GM23338 (cell line): ENCODE measurements around the gene SLC2A5.

Experiments
- CREB1 ChIP-seq: fragments of 250-450 bp; sonication (Bioruptor Pico); IDR thresholded peaks from 2 replicates; pipeline ENCODE4 v1.5.0; 2020; ENCODE audit warnings: low read depth, mild to moderate bottlenecking, moderate library complexity
- CTCF ChIP-seq, 2 experiments: fragments of 200-600 bp in 1 of 2; sonication (generic) in 1 of 2; conservative IDR thresholded peaks; 2 replicates each; pipeline versions ENCODE4 v1.5.1 to v1.6.1; 2016 to 2017; ENCODE audit warnings: antibody characterized with exemption in 2 of 2, low read depth in 2 of 2, mild to moderate bottlenecking in 2 of 2, moderate library complexity in 1 of 2
- ETS1 ChIP-seq: IDR thresholded peaks from 2 replicates; pipeline ENCODE4 v1.6.1; 2016; ENCODE audit warnings: antibody characterized with exemption
- EZH2 ChIP-seq: fragments of 200-600 bp; sonication (generic); IDR thresholded peaks from one replicate; pipeline ENCODE4 v1.8.0; 2017; ENCODE audit warnings: antibody characterized with exemption, mild to moderate bottlenecking, low read depth; ENCODE audit not compliant: unreplicated experiment
- EZH2phosphoT487 ChIP-seq: fragments of 200-600 bp; sonication (generic); IDR thresholded peaks from one replicate; pipeline ENCODE4 v1.8.1; 2018; ENCODE audit warnings: antibody characterized with exemption; ENCODE audit not compliant: unreplicated experiment
- JUNB ChIP-seq: IDR thresholded peaks from one replicate; pipeline ENCODE4 v1.6.1; 2016; ENCODE audit warnings: antibody characterized with exemption; ENCODE audit not compliant: unreplicated experiment
- NANOG ChIP-seq: IDR thresholded peaks from 2 replicates; pipeline ENCODE4 v1.6.1; 2016; ENCODE audit warnings: antibody characterized with exemption, borderline replicate concordance
- POLR2AphosphoS5 ChIP-seq: IDR thresholded peaks from 2 replicates; pipeline ENCODE4 v1.6.1; 2016; ENCODE audit warnings: antibody characterized with exemption, low read depth
- REST ChIP-seq: IDR thresholded peaks from one replicate; pipeline ENCODE4 v1.6.1; 2018; ENCODE audit warnings: antibody characterized with exemption; ENCODE audit not compliant: unreplicated experiment
- STAT1 ChIP-seq: IDR thresholded peaks from one replicate; pipeline ENCODE4 v1.6.1; 2016; ENCODE audit warnings: antibody characterized with exemption; ENCODE audit not compliant: unreplicated experiment
- ZNF114 ChIP-seq: fragments of 250-450 bp; sonication (Bioruptor Pico); IDR thresholded peaks from 2 replicates; pipeline ENCODE4 v1.5.0; 2020; ENCODE audit warnings: mild to moderate bottlenecking, moderate library complexity
- ZNF331 ChIP-seq: fragments of 250-450 bp; sonication (Bioruptor Pico); IDR thresholded peaks from 2 replicates; pipeline ENCODE4 v1.5.0; 2020; ENCODE audit warnings: low read depth, mild to moderate bottlenecking, moderate library complexity
- TF ChIP-seq, protein P1 (sequence below): fragments of 250-450 bp; sonication (Bioruptor Pico); IDR thresholded peaks from 2 replicates; pipeline ENCODE4 v1.5.0; 2020; ENCODE audit warnings: mild to moderate bottlenecking, moderate library complexity

- TF ChIP-seq POLR2AphosphoS5 = no peak
- TF ChIP-seq CTCF (conservative IDR thresholded peaks at IDR 0.05; ENCODE audit: low read depth in 2 of 2) = no peak
- TF ChIP-seq REST = no peak
- no peak for TF ChIP-seq EZH2phosphoT487
- TF ChIP-seq EZH2 = no peak
- TF ChIP-seq ZNF114 (CRISPR knock-in tag) = no peak
- TF ChIP-seq STAT1 = no peak
- TF ChIP-seq CREB1 = no peak
- TF ChIP-seq JUNB = no peak
- no peak for TF ChIP-seq ETS1
- no peak for TF ChIP-seq NANOG
- no peak for TF ChIP-seq ZNF331 (CRISPR knock-in tag)
- TF ChIP-seq, protein P1, sequence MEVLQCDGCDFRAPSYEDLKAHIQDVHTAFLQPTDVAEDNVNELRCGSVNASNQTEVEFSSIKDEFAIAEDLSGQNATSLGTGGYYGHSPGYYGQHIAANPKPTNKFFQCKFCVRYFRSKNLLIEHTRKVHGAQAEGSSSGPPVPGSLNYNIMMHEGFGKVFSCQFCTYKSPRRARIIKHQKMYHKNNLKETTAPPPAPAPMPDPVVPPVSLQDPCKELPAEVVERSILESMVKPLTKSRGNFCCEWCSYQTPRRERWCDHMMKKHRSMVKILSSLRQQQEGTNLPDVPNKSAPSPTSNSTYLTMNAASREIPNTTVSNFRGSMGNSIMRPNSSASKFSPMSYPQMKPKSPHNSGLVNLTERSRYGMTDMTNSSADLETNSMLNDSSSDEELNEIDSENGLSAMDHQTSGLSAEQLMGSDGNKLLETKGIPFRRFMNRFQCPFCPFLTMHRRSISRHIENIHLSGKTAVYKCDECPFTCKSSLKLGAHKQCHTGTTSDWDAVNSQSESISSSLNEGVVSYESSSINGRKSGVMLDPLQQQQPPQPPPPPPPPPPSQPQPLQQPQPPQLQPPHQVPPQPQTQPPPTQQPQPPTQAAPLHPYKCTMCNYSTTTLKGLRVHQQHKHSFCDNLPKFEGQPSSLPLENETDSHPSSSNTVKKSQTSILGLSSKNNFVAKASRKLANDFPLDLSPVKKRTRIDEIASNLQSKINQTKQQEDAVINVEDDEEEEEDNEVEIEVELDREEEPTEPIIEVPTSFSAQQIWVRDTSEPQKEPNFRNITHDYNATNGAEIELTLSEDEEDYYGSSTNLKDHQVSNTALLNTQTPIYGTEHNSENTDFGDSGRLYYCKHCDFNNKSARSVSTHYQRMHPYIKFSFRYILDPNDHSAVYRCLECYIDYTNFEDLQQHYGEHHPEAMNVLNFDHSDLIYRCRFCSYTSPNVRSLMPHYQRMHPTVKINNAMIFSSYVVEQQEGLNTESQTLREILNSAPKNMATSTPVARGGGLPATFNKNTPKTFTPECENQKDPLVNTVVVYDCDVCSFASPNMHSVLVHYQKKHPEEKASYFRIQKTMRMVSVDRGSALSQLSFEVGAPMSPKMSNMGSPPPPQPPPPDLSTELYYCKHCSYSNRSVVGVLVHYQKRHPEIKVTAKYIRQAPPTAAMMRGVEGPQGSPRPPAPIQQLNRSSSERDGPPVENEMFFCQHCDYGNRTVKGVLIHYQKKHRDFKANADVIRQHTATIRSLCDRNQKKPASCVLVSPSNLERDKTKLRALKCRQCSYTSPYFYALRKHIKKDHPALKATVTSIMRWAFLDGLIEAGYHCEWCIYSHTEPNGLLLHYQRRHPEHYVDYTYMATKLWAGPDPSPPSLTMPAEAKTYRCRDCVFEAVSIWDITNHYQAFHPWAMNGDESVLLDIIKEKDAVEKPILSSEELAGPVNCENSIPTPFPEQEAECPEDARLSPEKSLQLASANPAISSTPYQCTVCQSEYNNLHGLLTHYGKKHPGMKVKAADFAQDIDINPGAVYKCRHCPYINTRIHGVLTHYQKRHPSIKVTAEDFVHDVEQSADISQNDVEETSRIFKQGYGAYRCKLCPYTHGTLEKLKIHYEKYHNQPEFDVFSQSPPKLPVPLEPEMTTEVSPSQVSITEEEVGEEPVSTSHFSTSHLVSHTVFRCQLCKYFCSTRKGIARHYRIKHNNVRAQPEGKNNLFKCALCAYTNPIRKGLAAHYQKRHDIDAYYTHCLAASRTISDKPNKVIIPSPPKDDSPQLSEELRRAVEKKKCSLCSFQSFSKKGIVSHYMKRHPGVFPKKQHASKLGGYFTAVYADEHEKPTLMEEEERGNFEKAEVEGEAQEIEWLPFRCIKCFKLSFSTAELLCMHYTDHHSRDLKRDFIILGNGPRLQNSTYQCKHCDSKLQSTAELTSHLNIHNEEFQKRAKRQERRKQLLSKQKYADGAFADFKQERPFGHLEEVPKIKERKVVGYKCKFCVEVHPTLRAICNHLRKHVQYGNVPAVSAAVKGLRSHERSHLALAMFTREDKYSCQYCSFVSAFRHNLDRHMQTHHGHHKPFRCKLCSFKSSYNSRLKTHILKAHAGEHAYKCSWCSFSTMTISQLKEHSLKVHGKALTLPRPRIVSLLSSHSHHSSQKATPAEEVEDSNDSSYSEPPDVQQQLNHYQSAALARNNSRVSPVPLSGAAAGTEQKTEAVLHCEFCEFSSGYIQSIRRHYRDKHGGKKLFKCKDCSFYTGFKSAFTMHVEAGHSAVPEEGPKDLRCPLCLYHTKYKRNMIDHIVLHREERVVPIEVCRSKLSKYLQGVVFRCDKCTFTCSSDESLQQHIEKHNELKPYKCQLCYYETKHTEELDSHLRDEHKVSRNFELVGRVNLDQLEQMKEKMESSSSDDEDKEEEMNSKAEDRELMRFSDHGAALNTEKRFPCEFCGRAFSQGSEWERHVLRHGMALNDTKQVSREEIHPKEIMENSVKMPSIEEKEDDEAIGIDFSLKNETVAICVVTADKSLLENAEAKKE (CRISPR knock-in tag) = no peak
Observed at GRCh38 chr1:9041116-9041779, 28.2 kb downstream of the SLC2A5 start.
